HG02852 (cell line): Measurements from ENCODE around the gene POR.
"Not testable (repeated sequence)": the region's sequence is repeated elsewhere in the genome, so short reads cannot be mapped to it uniquely, and the experiment has no call there.

Experiments
- ATAC-seq: cut with Tn5 transposase; IDR thresholded peaks from one replicate; pipeline ENCODE4 v1.9.1; 2021; ENCODE audit warnings: mild to moderate bottlenecking, moderate library complexity; ENCODE audit not compliant: unreplicated experiment

POR gene

DNA sequence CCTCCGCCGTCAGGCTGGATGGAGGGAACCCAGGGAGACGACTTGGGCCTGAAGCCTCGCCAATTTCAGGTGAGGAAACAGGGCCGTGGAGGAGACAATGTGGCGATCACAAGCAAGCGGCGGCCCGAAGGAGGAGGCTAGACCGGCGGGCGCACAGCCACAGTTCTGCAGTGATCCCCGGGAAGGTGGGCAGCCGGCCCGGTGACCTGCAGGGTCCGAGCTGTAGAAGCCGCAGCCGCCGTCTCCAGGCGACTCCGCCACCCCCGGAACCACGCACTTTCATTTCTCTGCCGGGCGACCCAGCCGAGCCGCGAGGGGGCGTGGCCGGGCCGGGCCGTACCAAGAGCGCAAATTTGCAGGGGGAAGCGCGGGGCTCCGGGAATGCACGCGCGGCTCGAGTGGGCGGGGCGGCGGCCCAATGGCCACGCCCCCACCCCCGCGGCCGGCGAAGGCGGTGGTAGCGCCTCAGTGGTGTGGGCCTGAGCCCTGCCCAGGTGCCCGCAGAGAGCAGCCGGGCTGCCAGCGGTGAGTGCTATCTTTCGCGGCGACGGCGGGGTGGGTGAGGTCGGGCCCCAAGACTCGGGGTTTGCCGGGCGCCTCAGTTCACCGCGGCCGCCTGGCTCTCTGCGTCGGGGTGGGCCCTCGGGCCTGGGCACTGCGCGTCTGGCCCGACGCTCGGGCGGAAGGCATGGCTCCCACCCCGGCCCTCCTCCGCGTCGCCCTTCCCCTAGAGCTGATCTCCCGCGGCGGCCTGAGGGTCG lies at the start of gene POR:
Gene POR, plus strand, starts transcription at position 501 of the 761 bp plus-strand sequence. CDS start 38,847 bp downstream, outside the sequence.
- ATAC-seq: peak; percentile 89

DNA sequence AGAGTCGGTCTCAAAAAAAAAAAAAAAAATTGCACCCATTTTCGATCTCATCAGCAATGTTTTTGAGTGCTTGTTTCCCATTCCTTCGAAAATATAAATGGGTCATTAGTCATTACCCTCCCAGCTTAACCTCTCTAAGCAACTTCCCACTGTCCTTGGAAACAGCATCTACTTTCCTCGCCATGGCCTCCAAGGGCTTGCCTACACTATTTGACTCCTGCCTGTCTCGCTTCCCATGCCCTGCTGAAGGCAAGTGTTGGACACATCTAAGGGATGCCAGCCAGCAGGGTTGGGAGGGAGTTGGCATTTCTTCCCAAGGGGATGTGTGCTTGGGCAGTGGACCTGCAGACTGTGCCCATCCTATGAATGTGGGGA lies 48.9 kb upstream of the POR start:
- no peak for ATAC-seq

DNA sequence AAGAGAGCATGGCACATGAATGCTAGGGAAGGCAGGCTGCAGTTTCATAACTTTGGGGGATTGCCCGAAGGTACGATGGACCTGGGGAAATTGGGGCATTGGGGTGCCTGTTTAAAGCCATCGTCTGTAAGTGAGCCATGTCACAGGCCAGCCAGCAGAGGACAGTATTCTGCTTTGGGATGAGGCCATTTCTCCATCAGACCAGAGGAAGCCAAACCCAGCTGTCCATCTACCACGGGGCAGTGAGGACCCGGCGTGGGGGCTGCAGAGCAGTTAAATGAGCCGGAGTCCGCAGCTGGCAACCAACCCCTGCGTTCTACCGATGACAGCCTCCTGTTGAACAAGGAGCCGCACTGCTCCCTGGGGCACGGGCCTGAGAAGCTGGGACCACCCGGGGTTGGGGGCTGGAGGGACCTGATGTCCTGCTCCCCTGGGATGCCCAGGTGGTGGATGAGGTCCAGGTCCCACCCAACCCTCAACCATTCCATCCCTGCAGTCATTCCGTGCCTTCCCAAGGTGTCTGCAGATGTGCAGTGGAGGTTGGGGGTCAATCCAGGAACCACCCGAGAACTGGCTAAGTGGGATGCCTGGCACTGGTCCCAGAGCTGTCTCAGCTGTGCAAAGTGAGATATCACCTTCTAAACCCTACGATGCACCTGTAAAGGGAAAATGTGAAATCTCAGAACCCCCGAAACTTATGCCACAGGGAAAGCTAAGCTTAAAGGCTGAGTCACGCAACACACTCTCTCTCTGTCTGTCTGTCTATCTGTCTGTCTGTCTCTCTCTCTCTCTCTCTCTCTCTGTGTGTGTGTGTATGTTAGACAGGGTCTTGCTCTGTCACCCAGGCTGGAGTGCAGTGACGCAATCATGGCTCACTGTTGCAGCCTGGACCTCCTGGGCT lies 48.2 kb upstream of the POR start:
- ATAC-seq: no peak

DNA sequence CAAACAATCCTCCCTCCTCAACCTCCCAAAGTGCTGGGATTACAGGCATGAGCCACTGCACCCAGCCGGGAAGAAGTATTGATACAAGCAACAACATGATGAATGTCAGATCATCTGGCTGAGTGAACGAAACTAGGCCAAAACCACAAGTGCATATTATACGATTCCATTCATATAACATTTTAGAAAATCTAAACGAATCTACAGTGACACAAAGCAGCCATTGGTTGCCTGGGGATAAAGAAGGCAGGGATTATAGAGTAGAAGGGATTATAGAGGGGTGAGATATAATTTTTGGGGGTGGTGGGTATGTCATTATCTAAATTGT lies 47.6 kb upstream of the POR start:
- no peak for ATAC-seq

DNA sequence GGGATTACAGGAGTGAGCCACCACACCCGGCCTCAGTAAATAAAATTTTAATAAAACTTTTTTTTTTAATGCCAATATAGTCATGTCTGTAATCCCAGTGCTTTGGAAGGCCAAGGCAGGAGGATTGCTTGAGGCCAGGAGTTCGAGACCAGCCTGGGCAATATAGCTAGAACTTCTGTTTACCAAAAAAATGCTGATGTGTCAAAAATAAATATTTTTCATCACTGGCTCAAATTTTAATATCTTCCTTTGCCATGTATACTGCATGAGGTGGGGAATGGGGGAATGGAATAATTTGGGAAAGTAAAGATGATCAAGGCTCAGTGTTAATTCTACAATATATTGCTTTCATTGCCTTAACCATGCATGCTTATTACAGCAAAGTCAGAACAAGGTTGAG lies 46.8 kb upstream of the POR start:
- ATAC-seq: no peak

DNA sequence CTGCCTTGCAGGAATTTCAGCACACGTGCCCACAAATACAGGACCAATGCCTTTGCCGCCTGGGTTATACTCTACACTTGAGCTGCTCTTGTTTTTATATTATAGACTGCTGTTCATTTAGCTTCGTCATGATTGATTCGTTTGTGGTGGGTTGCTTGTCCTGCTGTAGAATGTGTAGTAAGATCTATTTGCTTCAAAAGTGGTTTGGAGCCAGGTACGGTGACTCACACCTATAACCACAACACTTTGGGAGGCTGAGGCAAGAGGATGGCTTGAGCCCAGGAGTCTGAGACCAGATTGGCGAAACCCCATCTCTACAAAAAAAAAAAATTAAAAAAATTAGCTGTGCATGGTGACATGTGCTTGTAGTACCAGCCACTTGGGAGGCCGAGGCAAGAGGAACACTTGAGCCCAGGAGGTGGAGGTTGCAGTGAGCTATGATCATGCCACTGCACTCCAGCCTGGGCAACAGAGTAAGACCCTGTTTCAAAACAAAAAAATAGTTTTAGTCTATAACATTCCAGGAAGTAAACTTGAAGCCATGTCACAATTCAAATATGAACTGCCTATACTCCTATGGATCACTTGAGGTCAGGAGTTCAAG lies 45.1 kb upstream of the POR start:
- ATAC-seq: no peak

DNA sequence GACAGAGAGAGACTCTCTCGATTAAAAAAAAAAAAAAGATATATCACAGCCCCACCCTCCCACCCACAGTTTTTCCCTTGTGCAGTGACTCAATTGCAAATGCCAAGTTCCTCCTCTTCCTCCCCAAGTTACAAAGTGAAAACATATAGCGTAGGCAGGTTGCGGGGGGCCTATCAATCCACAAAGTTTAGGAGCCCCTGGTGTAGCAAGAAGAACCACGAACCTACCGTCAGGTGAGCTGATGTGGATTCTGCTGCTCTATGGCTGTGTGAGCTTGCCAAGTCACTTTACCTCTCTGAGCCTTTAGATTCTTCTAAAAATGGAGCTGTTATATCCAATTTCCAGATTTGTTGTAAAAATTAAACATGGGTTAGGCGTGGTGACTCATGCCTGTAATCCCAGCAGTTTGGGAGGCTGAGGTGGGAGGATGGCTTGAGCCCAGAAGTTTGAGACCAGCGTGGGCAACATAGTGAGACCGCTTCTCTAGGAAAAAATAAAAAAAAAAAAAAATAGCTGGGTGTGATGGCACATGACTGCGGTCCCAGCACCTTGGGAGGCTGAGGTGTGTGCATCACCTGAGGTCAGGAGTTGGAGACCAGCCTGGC lies 44.3 kb upstream of the POR start:
- no peak for ATAC-seq

DNA sequence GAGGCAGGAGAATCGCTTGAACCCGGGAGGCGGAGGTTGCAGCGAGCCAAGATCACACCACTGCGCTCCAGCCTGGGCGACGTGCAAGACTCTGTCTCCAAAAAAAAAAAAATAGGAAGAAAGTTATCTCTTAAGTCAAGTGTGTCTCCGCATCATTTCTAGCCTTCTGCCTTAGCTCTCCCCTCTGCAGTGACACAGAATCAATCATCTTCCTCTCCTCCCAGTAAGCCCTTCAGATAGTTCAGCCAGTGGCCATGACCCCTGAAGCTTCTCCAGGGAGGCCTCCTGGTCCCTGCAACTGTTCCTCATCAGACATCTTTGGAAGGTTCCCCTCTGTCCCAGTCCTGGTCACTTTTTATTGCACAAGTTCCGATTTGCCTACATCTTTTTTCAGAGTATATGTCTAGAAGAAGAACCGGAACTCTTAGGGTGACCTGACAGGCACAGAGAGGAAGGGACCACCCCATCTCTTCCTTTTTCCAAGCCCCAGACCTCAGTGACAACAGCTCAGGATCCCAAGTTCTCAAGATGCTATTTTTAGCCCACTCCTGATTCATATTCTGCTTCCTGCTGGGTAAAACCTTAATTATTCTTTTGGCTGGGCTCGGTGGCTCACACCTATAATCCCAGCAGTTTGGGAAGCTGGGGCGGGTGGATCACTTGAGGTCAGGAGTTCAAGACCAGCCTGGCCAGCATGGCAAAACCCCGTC lies 42.7 kb upstream of the POR start:
- no peak for ATAC-seq

DNA sequence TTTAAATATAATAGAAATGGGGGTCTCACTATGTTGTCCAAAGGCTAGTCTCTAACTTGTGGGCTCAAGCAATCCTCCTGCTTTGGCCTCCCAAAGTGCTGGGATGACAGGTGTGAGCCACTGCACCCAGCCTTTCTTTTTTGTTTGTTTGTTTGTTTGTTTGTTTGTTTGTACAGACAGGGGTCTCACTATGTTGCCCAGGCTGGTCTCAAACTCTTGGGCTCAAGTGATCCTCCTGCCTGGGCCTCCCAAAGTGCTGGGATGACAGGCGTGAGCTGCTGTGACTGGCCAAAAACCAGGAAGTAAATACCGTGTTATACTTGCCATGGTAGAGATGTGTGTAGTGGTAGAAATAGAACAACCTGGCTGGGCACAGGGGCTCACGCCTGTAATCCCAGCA lies 40.8 kb upstream of the POR start:
- not testable (repeated sequence) for ATAC-seq

DNA sequence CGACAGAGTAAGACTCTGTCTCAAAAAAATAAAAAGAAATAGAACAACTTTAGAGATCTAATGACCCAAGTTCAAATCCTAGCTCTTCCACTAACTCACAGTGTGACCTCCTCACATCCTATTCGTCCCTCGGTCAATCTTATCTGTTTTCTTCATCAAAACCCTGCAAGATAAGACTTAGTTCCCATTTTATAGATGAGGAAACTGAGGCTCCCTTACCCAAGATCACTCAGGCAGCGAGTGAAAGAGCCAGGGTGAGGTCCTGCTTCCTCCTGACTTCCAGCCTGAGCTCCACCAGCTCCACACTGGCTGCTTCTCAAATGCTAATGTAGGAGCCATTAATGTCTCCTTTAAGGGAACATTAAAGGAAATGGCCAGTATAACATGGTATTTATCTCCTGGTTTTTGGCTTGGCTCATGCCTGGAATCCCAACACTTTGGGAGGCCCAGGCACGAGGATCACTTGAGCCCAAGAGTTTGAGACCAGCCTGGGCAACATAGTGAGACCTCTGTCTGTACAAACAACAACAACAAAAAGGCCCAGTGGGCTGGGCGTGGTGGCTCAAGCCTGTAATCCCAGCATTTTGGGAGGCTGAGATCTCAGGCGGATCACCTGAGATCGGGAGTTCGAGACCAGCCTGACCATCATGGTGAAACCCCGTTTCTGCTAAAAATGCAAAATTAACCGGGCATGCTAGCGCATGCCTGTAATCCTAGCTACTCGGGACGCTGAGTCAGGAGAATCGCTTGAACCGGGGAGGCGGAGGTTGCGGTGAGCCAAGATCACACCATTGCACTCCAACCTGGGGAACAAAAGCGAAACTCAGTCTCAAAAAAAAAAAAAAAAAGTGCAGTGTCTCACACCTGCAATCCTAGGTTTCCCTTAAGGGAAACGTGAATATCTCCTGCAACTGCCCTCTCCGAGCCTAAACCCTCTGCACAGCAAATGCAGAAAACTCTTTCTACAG lies 39.6 kb upstream of the POR start:
- no peak for ATAC-seq

DNA sequence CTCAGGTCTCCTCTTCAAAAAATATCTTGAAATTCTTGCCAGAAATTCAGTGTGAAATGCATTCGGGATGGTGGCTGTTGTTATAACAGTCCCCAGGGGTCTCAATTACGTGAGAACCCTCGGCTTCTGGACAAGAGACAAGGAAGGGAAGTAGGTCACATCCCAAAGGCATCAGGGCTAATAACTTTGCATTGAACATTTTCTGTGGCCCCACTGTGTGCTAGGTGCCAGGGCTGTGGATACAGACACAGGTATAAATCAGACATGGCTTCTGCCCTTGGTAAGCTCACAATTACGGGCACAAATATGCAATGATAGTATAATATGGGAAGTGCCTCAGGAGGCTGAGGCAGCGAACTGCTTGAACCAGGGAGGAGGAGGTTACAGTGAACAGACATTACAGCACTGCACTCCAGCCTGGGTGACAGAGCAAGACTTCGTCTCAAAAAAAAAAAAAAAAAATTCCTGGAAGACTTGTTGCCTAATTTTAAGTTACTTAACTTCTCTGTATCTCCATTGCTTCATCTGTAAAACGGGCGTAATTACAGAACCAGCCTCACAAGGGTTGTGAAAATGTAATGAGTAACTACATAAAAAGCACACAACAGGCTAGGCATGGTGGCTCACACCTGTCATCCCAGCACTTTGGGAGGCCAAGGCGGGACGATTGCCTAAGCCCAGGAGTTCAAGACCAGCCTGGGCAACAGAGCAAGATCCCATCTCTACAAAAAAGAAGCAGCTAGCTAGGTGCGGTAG lies 38.7 kb upstream of the POR start:
- ATAC-seq: no peak

DNA sequence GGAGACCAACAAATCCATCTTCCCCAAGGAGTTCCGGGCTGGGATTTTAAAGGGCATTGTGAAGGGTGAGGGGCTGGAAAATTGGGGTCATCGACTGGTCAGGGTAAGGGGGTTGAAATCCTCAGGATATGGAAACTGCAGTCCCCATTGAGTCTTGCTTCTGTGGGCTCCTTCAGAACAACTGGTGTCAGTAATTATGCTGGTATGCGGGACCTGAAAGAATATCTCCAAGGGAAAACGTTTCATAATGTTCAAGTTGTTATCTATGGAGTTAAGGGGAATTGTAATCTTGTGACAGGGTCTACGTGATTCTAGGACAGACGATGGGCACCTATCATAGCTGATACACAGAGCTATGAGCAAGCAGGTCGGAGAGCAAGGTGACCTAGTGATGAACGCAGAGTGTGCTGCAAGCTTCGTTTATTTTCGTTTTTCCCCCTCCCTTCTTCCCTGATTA lies 36.6 kb upstream of the POR start:
- ATAC-seq: peak; percentile 34

DNA sequence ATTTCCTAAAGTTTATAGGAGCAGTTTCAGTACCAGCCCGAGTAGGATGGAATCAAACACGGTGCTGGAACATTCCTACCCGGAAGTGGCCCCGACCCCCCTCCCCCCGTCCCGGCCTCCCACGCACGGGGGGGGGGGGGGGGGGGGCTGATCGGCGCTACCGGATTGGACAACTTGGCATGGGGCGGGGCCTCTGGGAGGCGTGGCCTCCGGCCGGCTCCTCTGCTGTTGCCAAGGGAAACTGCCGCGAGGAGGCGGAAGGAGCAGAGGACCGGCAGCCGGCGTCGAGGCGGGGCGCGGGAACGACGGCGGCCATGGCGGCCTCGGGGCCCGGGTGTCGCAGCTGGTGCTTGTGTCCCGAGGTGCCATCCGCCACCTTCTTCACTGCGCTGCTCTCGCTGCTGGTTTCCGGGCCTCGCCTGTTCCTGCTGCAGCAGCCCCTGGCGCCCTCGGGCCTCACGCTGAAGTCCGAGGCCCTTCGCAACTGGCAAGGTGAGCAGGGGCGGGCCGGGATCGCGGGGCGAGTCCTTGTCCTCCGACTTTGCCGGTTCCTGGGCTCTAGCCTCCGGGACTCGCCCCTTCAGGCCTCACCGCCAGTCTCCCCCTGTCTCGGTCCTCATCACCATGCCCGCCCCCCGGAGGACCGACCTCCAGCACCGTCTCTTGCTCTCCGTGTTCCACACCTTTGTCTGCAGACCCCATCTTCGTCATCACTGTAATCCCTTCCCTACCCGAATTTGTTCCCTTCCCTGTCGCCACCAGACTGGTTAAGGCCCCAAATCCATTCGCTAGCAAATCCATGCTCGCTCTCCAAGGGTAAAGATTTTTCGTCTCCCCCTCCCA lies 36.0 kb upstream of the POR start, which contains the start of gene RHBDD2:
Gene RHBDD2, plus strand, starts transcription at position 266 of the 843 bp plus-strand sequence. Its CDS starts 49 bp downstream, at position 315.
- ATAC-seq: peak; percentile 96

DNA sequence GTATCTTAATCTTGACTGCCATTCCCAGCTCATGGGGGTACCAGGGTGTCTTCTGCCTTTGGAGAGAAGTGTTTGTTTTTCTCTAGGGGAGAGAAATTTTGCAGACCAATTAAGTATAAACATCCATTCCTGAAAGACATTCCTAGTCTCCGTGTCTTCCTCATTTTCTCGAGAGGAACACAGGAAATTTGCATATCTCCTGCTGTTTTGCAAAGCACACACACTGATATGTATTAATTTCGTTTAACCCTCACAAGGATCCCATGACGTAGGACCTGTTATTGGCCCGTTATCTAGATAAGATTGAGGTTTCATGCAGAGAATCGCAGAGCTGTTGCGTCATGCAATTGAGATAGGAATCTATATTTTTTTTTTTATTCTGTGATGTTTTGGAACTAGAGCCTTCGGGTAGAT lies 35.2 kb upstream of the POR start:
- no peak for ATAC-seq

DNA sequence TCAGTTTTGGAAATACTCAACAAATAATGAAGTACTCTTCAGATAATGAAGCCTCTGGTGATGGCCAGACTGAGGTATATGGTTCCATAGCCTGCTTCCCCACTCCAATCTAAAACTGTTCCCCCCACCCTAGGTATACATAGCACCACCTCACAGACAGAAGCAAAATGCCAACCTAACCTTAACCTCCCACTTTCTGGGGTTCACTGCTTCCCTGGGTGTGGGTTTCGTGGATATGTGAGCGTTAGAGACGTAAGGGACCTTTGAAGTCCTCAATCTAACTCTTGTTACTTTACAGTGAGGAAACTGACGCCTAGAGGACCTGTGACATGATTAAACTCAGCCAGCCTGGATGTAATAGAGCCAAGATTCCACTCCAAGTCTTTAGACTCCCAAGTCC lies 34.7 kb upstream of the POR start:
- ATAC-seq: no peak

DNA sequence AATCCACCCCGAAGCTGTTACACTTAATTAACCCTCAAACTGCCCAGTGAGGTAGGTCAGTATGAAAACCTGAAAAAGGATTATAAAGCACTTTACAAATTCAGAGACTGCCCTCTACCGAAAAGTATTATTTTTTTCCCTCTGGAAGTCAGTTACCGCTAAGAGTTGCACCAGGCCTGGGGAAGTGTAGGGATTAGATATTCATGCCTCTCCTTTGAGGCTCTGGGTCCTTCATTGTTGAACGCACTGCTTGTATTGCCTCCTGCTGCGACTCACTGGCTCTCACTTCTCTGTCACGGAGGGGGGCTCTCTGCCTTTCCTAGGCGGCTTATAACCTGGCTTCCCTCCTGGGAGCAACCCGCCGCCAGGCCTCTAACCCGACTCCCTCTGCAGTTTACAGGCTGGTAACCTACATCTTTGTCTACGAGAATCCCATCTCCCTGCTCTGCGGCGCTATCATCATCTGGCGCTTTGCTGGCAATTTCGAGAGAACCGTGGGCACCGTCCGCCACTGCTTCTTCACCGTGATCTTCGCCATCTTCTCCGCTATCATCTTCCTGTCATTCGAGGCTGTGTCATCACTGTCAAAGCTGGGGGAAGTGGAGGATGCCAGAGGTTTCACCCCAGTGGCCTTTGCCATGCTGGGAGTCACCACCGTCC lies 33.4 kb upstream of the POR start:
- ATAC-seq: no peak

DNA sequence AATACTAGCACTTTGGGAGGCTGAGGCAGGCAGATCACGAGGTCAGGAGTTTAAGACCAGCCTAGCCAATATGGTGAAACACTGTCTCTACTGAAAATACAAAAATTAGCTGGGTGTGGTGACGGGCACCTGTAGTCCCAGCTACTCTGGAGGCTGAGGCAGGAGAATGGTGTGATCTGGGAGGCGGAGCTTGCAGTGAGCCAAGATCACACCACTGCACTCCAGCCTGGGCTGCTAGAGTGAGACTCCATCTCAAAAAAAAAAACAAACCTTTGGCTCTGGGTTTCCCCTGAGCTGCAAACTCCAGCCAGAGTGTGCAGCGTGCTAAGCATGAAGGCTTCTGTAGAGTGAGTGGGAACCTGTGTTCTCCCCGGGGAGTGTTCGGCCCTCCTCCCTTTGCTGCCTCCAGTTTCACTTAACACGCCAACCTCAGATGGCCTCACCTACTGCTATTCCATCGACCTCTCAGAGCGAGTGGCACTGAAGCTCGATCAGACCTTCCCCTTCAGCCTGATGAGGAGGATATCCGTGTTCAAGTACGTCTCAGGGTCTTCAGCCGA lies 31.6 kb upstream of the POR start:
- not testable (repeated sequence) for ATAC-seq
